Transverse colon (tissue), 4 donors: ENCODE measurements around the gene DCUN1D4. TPM values are rescaled to one million over a fixed set of nuclear protein-coding genes. Genes with fewer than 3 reads are reported as not detected.

Experiments used
- DNase-seq: peaks from one replicate; pipeline ENCODE4 v3.0.0-alpha.2; 2019
- H3K27ac ChIP-seq, 4 donors: fragments of 200-600 bp; sonication (generic); 2 replicates each; pipeline ENCODE4 v1.5.1; 2016 to 2018; ENCODE audit warnings: inconsistent platforms in 4 of 4
- H3K27me3 ChIP-seq: fragments of 200-600 bp; sonication (generic); 2 replicates; pipeline ENCODE4 v1.5.1; 2017; ENCODE audit warnings: inconsistent platforms
- H3K36me3 ChIP-seq, 4 donors: fragments of 200-600 bp; sonication (generic); 2 replicates each; pipeline ENCODE4 v1.5.1; 2017 to 2019; ENCODE audit warnings: inconsistent platforms in 4 of 4
- H3K4me1 ChIP-seq, 4 donors: fragments of 200-600 bp; sonication (generic); 2 replicates each; pipeline ENCODE4 v1.5.1; 2017 to 2020; ENCODE audit warnings: inconsistent platforms in 4 of 4
- H3K4me3 ChIP-seq, 4 donors: fragments of 200-600 bp; sonication (generic); 1 replicate in 1 of 4; 2 replicates in 3 of 4; pipeline versions ENCODE4 v1.5.1 to v1.6.1; 2017 to 2019; ENCODE audit warnings: inconsistent platforms in 4 of 4
- H3K9me3 ChIP-seq, 2 donors: fragments of 200-600 bp; sonication (generic); 2 replicates each; pipeline ENCODE4 v1.5.1; 2017 to 2019; ENCODE audit warnings: inconsistent platforms in 2 of 2
- CTCF ChIP-seq, 5 experiments: fragments of 200-600 bp in 3 of 5; fragments of 450-650 bp in 2 of 5; sonication (generic) in 3 of 5; IDR thresholded peaks; 1 replicate in 2 of 5; 2 replicates in 3 of 5; pipeline ENCODE4 v1.5.1; 2016 to 2017; ENCODE audit warnings: antibody characterized with exemption in 5 of 5, inconsistent platforms in 3 of 5, mild to moderate bottlenecking in 2 of 5, moderate library complexity in 1 of 5
- EP300 ChIP-seq: sonication (generic); formaldehyde crosslinking; IDR thresholded peaks from one replicate; pipeline ENCODE4 v1.6.1; 2017; ENCODE audit warnings: antibody characterized with exemption, low read depth
- POLR2A ChIP-seq: fragments of 450-650 bp; IDR thresholded peaks from one replicate; pipeline ENCODE4 v1.6.1; 2016; ENCODE audit warnings: antibody characterized with exemption, mild to moderate bottlenecking, moderate library complexity
- POLR2AphosphoS5 ChIP-seq, 3 donors: sonication (generic); formaldehyde crosslinking; IDR thresholded peaks; one replicate each; pipeline ENCODE4 v1.6.1; 2016; ENCODE audit warnings: antibody characterized with exemption in 3 of 3
- WGBS, 2 donors: methylation state at CpG; one replicate each; pipeline ENCODE4 v1.1.5; 2018; ENCODE audit warnings: low coverage in 1 of 2; 5-methylcytosine and 5-hydroxymethylcytosine counted together
- in situ Hi-C, 4 donors: fragments of 200-750 bp; cut with MboI; loops; one replicate each; pipeline versions ENCODE4 v1.15.0 to v1.15.1; 2017; ENCODE audit warnings: low sequenced_read_pairs in 3 of 4, low pct_ligation_motif_present in 1 of 4, low pct_unique_long_range_greater_than_20kb in 1 of 4
- intact Hi-C: fragments of 100-400 bp; cut with DNase I; formaldehyde crosslinking; loops from one replicate; pipeline ENCODE4 v1.15.1; 2023; ENCODE audit warnings: low total_unique reads
- total RNA-seq, 4 donors: library from RNA; depleted of rRNA; stranded (reverse); fragments of >200 nt; gene quantifications; one replicate each; pipeline ENCODE4 v1.1.0, GENCODE V29; 2016

DCUN1D4 gene
- total RNA-seq, 4 donors from 2014 or later, result 25.1 to 66.4 (median 40.9) TPM

DNA sequence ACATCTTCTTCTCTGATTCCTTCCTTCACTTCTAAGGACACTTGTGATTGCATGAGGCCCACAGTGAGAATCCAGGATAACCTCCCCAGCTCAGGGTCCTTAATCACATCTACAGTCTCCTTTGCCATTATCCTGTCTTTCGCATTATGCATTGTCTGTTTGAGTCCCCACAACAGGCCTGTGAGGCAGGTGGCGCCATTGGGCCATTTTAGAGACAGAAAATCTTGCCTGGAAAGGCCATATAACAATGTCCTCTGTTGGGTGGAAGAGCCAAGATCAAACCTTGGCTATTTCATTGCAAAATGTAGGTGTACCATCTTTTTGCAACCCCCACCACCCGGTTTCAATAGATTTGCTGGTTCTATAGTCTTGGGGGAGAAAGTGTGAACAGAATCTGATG lies 11.8 kb upstream of the DCUN1D4 start:
- 17% methylated on average over 3 of the region's 3 CpGs; no CpG with 5 or more reads in 1 of the 2 donors for WGBS, 2 donors
- in situ Hi-C loops (no loop called here), intact Hi-C loops (no loop called here)
- Histone ChIP-seq H3K9me3 (no peaks in the 10 kb centered on the region), H3K4me1 (no peaks in the 10 kb centered on the region), H3K27me3 (peaks cover 4% of the 10 kb centered on the region), H3K36me3 (no peaks in the 10 kb centered on the region), H3K27ac (no peak overlapping the region), H3K4me3 (no peak overlapping the region)
- peak; percentile 74 for DNase-seq
- TF ChIP-seq POLR2AphosphoS5 (IDR thresholded peaks at IDR 0.05), result no peak
- peak; percentile 54 to 73 (median 63) for TF ChIP-seq CTCF (IDR thresholded peaks at IDR 0.05)

DNA sequence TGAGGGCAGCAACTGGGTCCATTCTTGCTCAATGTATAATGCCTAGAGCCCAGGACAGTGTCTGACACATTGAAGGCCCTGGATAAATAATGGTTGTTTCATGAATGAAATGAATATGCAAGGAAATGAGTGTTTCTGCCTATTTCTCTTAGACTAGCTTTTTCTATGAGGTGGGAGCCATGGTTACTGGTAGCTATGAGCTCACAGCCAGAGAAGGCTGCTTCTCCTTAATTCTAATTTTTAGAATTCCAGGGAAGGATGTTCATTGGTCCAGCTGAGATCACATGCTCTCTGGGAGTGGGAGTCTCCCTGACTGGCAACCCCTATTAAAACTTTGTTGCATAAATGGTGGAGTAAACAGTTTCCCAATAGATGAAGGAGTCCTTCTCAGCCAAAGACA lies 9.7 kb upstream of the DCUN1D4 start:
- H3K36me3 ChIP-seq, result no peaks in the 10 kb centered on the region
- H3K4me1 ChIP-seq, result no peaks in the 10 kb centered on the region
- H3K27me3 ChIP-seq, result peaks cover 4% of the 10 kb centered on the region
- no peak for TF ChIP-seq EP300
- TF ChIP-seq POLR2A, result no peak
- no peaks in the 10 kb centered on the region for H3K9me3 ChIP-seq
- in situ Hi-C loops, result no loop called here
- H3K27ac ChIP-seq, result no peak overlapping the region
- no peak for DNase-seq
- intact Hi-C loops, result no loop called here
- no peak overlapping the region for H3K4me3 ChIP-seq

GRCh38 chr4:51835079-51835478 lies 7.9 kb upstream of the DCUN1D4 start:
- Histone ChIP-seq H3K36me3 (no peaks in the 10 kb centered on the region), H3K4me1 (no peaks in the 10 kb centered on the region), H3K9me3 (no peaks in the 10 kb centered on the region), H3K27ac (no peak overlapping the region), H3K4me3 (no peak overlapping the region), H3K27me3 (no peaks in the 10 kb centered on the region)
- DNase-seq, result no peak
- no peak for TF ChIP-seq POLR2A
- no peak for TF ChIP-seq CTCF (IDR thresholded peaks at IDR 0.05)
- no peak for TF ChIP-seq POLR2AphosphoS5 (IDR thresholded peaks at IDR 0.05)
- no peak for TF ChIP-seq EP300
- in situ Hi-C loops (no loop called here), intact Hi-C loops (no loop called here)
- 96 to 100% methylated on average over 1 of the region's 1 CpG for WGBS, 2 donors

DNA sequence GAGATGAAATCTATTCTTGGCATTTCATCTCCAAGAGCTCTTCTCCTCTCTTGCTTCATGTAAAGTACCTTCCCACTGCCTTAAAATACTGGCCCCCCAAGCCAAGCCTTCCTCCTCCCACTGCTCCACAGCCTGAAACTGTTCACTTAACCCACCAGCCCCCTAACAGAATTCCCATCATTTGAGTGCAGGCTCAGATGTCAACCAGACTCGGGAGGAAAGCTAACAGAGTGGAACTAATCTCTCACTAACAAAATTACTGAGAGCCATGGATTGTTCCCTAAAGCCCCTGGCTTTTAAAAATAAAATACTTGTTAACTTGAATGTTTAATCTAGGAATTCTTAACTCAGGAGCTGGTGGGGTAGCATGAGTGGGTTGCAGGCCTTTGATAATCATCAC lies 7.1 kb upstream of the DCUN1D4 start:
- no peak overlapping the region for H3K4me3 ChIP-seq
- TF ChIP-seq CTCF (IDR thresholded peaks at IDR 0.05), result no peak
- no peak for TF ChIP-seq POLR2A
- TF ChIP-seq POLR2AphosphoS5 (IDR thresholded peaks at IDR 0.05), result no peak
- no peak for TF ChIP-seq EP300
- in situ Hi-C loops (no loop called here), intact Hi-C loops (no loop called here)
- DNase-seq, result no peak
- no peaks in the 10 kb centered on the region for H3K36me3 ChIP-seq
- H3K4me1 ChIP-seq, result no peaks in the 10 kb centered on the region
- no peaks in the 10 kb centered on the region for H3K27me3 ChIP-seq
- H3K9me3 ChIP-seq, result no peaks in the 10 kb centered on the region
- no peak overlapping the region for H3K27ac ChIP-seq
- 63 to 66% methylated on average over 1 of the region's 1 CpG for WGBS, 2 donors

DNA sequence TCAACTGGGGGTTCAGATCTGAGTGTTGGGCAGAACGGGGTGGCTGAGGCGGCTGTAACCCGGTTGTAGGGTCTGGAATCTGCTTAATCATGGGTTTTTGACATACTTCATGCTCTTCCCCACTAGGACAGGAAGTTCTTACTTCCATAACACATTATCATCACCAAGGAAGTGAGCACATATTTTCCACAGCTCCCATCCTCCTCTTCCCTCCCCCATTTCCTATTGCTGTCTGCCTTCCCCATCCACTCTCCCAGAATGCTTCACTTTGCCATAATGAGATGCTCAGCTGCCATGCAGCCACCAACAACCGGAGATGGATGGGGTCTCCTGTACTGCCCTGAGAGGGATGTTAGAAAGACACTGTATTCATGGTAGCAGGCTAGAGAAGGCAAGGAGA lies 6.4 kb upstream of the DCUN1D4 start:
- Histone ChIP-seq H3K4me1 (no peaks in the 10 kb centered on the region), H3K27ac (no peak overlapping the region), H3K36me3 (no peaks in the 10 kb centered on the region), H3K4me3 (no peak overlapping the region), H3K27me3 (no peaks in the 10 kb centered on the region), H3K9me3 (no peaks in the 10 kb centered on the region)
- WGBS, 2 donors, result 65 to 67% methylated on average over 1 to 4 of the region's 4 CpGs
- in situ Hi-C loops, result no loop called here
- TF ChIP-seq EP300 (no peak), POLR2A (no peak), POLR2AphosphoS5 (IDR thresholded peaks at IDR 0.05) (no peak), CTCF (IDR thresholded peaks at IDR 0.05) (no peak)
- intact Hi-C loops, result no loop called here
- DNase-seq, result no peak
